Measurements from ENCODE around the gene SPPL2B. TPM values are rescaled to one million over a fixed set of nuclear protein-coding genes. Genes with fewer than 3 reads are reported as not detected.

The SPPL2B gene
- total RNA-seq, 1 experiment from 2014 or later = 73.7 TPM

GRCh38 chr19:2359992-2360685, 31.7 kb downstream of the SPPL2B start, which contains the start of gene TMPRSS9:
Gene TMPRSS9 (plus strand): TSS chr19:2360265. CDS start chr19:2389786, 29,521 bp downstream.
- Histone ChIP-seq H3K56ac (ENCODE audit: insufficient read length, low read depth, low read length) (no peak within 1 kb of the TSS), H3K23ac (ENCODE audit: insufficient read length, low read depth, low read length) (no peak within 1 kb of the TSS), H3K4ac (ENCODE audit: low read depth, low read length) (no peak within 1 kb of the TSS), H4K5ac (ENCODE audit: insufficient read length, low read depth, low read length) (no peak within 1 kb of the TSS), H2BK5ac (ENCODE audit: insufficient read length, low read length) (no peak within 1 kb of the TSS), H3K79me2 (ENCODE audit: insufficient read depth, low read length) (no peaks in the 10 kb centered on the region), H4K91ac (ENCODE audit: insufficient read length, low read depth, low read length) (no peak within 1 kb of the TSS), H2BK15ac (ENCODE audit: low read depth, low read length) (no peak within 1 kb of the TSS), H3K79me1 (ENCODE audit: insufficient read depth, low read depth, low read length, poor library complexity, severe bottlenecking) (no peaks in the 10 kb centered on the region), H3K18ac (ENCODE audit: insufficient read length, low read depth, low read length) (no peak within 1 kb of the TSS), H2BK120ac (ENCODE audit: low read depth, low read length, poor library complexity, severe bottlenecking) (no peak within 1 kb of the TSS), H4K8ac (replicated peaks; ENCODE audit: insufficient read length, low read depth, low read length) (no peak within 1 kb of the TSS), H3K27me3 (ENCODE audit: insufficient read depth, low read length) (no peaks in the 10 kb centered on the region; the same call in 1 of the 2 replicates), H2AFZ (ENCODE audit: low read length) (no peak within 1 kb of the TSS), H3K23me2 (ENCODE audit: insufficient read length, low read depth, low read length, poor library complexity, severe bottlenecking) (no peaks in the 10 kb centered on the region), H3K9ac (ENCODE audit: extremely low read depth, insufficient read length, low read length) (no peak within 1 kb of the TSS), H3K4me1 (ENCODE audit: insufficient read depth, low read length) (no peaks in the 10 kb centered on the region), H2BK20ac (ENCODE audit: low read depth, low read length, poor library complexity, severe bottlenecking) (no peak within 1 kb of the TSS), H3K14ac (ENCODE audit: insufficient read depth, low read length) (no peak within 1 kb of the TSS; the same call in 1 of the 2 replicates), H3T11ph (ENCODE audit: low read length) (no peak within 1 kb of the TSS), H2AK5ac (ENCODE audit: insufficient read length, low read length) (no peak within 1 kb of the TSS), H3K9me3 (ENCODE audit: control insufficient read depth, low read depth, low read length) (no peaks in the 10 kb centered on the region), H3K27ac (ENCODE audit: insufficient read length, low read depth, low read length) (no peak within 1 kb of the TSS), H4K20me1 (ENCODE audit: control insufficient read depth, insufficient read depth, insufficient read length) (no peaks in the 10 kb centered on the region), H3K4me2 (ENCODE audit: insufficient read depth, insufficient read length, low read length) (no peak within 1 kb of the TSS), H2BK12ac (ENCODE audit: insufficient read length, low read depth, low read length) (no peak within 1 kb of the TSS)
- peaks cover 31% of the 10 kb centered on the region for H3K27me3 Mint-ChIP-seq (ENCODE audit: low read depth)
- peak within 1 kb of the TSS; percentile 19 to 61 for H3K4me3 Mint-ChIP-seq
- peaks cover 5% of the 10 kb centered on the region in 2 experiments for H3K4me1 Mint-ChIP-seq
- H3K9me3 Mint-ChIP-seq = no peaks in the 10 kb centered on the region
- TF ChIP-seq CTCF (conservative IDR thresholded peaks at IDR 0.05) = no peak
- H3K27ac Mint-ChIP-seq = no peak within 1 kb of the TSS; a peak in 1 of 7 replicates
- no peaks in the 10 kb centered on the region for H3K36me3 Mint-ChIP-seq (ENCODE audit: insufficient read depth in 1 of 3, low read depth in 3 of 3)
- no peak for DNase-seq
- no CpG with 5 or more reads among the region's 44 CpGs for WGBS (ENCODE audit: extremely low coverage, insufficient read length, low lambda C conversion rate)

All from H9 (cell line).